NCI-H1105 (cell line): ENCODE results near the gene SRSF9.
A peak's percentile ranks its signal among the peaks of the same experiment; 100 is the strongest.
"Not testable (repeated sequence)": the region's sequence is repeated elsewhere in the genome, so short reads cannot be mapped to it uniquely, and the experiment has no call there.

ENCODE experiments used
- DNase-seq: peaks from one replicate; lab custom pipeline; 2025; lab: John Stamatoyannopoulos, UW

The SRSF9 gene

GRCh38 chr12:120481022-120481767 lies 11.6 kb upstream of the SRSF9 start:
- DNase-seq = no peak

DNA sequence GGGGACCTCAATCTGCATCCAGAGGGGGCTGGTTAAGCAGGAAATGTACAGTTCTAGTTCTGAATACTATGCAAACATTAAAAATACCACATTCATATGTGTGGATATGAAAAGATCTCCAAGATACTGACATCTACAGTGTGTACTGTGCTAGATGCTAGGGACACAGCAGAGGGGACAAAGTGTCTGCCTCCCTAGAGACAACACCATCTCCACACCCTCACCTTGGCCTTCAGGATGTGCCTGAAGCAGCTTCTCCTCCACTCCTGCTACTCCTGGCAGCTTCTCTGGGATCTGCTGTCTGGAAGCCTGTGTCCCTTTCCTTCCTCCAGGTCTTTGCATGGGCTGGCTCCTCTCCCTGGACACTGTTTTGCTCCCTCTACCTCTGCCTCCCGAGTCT lies 10.7 kb upstream of the SRSF9 start:
- DNase-seq = no peak

DNA sequence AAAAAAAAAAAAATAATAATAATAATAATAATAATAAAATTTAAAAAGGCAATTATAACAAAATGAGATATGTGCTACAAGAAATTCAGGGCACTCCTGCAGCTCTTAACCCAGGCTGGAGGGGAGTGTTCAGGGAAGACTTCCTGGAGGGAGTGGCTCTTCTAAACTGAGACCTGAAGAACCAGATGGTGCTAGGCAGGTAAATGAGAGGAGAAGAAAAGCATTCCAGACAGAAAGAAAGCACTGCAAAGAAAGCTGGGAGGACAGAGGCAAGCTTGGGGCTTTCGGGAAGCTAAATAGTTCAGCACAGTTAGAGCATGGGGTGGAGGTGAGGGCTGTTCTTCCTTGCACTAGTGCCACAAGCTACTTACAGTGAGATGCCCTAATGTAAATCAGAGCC lies 9.9 kb upstream of the SRSF9 start:
- DNase-seq = no peak

GRCh38 chr12:120475643-120476042 lies 6.1 kb upstream of the SRSF9 start:
- DNase-seq = no peak

DNA sequence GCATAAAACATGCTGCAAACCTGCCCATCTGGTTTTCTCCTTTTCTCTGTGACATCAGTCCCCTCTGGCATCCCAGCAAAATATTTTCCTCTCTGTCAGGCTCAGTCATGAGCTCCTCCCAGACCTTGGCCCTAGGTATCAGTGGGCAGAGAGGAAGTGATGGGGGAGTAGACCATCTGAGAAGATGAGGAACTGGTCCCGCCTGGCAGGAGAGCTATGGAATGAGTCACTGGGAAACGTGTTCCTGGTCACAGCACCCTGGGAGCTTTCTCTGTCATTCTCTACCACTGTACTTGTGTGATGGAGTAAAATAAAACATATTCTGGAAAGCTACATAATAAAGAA lies 5.0 kb upstream of the SRSF9 start:
- DNase-seq = no peak

- no peak for DNase-seq
Observed at GRCh38 chr12:120473807-120474615, 4.5 kb upstream of the SRSF9 start.

DNA sequence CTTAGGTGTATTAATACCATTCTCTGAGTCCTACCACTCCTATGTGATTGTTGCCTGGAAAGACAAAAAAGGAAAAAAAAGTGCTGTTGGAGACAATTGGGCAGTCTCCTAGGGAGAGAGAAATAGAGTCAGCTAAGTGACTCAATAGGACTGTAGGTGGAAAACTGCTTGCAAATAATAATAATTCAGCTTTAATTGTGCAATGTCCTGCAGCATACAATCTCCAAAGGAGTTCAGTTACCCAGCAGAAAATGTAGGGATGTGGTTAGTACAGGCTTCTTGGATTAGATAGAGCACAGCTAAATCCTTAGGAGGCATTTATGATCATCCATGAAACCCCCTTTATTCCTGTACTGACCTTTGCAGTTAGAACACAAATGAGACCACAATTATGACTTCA lies 3.0 kb upstream of the SRSF9 start:
- no peak for DNase-seq

GRCh38 chr12:120470150-120470784 lies 719 bp upstream of the SRSF9 start:
- DNase-seq = no peak

- DNase-seq = peak; percentile 57
Observed at GRCh38 chr12:120468821-120469449, 613 bp downstream of the SRSF9 start.

DNA sequence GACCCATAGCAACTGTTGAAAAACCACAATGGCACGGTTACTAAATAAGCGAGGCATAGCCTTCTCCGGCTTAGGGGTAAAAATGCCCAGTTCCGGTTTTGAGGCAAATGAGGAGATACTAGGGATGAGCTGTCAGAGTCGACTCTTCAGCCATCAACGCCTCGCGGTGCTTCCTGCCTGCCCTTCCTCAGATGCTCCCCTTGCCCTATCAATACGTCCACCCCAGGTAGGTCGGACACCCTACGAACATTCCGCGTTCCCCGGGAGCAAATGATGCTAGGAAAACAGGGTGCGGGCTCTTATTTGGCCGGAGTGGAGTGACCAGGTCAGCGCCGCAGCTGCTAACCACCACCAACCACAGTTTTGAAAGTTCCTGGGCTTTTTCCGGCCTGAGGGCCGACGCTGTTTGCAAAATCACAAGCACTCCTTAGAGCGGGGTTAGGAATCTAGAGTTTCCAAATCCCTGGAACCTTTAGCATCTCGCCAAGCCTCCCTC lies 1.2 kb downstream of the SRSF9 start:
- no peak for DNase-seq

DNA sequence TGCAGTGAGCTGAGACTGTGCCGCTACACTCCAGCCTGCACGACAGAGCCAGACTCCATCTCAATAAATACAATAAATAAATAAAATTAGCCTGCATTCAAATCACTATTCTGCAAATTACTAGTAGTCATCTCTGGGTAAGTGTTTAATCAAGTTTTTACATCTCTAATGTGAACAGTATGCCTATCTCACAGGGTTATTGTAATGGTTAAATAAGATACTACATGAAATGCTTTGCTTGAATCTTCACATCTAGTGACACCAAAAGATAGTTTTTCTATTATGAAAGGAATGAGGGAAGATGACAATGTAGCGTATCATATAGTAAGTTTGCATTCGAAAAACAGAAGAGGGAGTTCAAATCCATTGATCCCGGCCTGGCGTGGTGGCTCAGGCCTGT lies 2.1 kb downstream of the SRSF9 start:
- no peak for DNase-seq

DNA sequence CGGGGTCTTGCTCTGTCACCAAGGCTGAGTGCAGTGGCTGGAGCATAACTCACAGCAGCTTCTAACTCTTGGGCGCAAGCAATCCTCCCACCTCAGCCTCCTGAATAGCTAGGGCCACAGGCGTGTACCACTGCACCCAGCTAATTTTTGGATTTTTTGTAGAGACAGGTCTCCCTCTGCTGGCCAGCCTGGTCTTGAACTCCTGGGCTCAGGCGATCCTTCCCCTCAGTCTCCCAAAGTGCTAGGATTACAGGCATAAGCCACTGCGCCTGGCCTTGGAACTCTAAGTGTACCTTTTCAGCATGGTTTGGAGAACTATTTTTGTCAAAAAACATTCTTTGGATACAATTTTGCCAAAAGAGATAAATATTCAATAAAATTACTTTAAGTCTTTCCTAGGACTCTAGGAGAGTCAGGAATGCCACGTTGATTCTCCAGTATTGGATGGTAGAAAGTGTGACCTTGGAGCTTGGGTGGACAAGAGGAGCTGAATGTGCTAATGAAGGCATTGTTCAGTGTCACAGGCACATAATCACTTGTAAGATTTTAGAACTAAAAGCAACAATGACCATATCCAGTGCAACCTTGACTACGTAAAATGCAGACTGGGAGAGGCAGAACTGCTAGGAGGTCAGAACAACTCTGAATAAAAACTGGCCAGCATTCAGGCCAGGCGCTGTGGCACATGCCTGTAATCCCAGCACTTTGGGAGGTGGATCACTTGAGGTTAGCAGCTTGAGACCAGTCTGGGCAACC lies 2.8 kb downstream of the SRSF9 start:
- DNase-seq = peak; percentile 21

DNA sequence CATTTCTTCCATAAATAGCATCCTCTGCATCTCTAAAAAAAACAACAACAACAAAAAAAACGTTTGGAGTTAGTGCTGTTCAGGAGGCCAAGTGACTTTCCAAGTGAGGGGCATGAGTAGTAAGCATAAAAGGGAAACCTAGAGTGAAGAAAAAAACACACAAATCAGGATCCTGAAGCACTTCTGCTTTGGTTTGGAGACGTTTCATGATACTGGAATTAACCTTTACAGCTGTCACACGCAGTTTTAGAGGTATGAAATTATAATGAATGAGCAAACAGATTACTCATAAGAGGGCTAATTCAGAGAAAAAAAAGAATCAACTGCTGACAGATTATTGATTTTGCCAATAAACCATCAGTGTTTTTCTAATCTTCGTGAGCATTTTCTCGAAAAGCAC lies 3.8 kb downstream of the SRSF9 start:
- no peak for DNase-seq

DNA sequence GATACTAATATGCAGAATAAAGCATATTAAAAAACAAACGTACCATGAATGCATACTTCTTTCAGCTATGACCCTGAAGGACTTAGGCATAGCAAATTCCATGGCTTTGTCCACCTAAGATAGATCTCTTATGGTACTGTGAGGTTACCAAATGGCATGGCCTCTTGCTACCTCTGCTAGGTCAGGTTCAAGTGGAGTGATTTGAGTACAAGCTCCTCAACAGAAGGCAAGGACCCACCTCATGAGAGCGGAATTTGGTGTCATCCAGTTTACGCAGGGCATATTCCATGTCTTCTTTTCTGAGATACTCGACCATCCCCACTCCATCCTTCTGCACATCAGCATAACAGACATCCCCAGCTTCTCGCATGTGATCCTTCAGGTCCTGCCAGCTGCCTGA lies 5.8 kb downstream of the SRSF9 start:
- no peak for DNase-seq

- DNase-seq = no peak
Observed at GRCh38 chr12:120462099-120462640, 7.4 kb downstream of the SRSF9 start.

DNA sequence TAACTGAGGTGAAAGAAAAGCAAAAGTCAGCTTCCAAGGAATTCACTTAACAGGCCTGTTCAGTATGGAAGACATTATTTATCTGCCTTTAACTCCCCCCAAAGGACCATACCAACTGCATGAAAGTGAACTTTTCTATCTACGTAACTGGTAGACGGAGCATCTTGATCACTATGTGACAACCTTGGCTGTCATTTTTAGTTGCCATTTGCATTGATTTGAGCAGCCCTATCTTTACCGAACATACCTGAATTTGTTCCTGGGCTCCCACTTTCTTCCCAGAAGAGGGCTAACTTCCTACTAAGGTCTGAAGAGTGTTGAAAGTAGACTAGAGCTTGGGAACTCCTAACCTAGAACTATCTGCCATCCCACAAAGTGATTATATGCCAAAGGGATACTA lies 9.4 kb downstream of the SRSF9 start:
- no peak for DNase-seq

GRCh38 chr12:120457133-120457532 lies 12.4 kb downstream of the SRSF9 start:
- no peak for DNase-seq

- DNase-seq = no peak
Observed at GRCh38 chr12:120455302-120455701, 14.2 kb downstream of the SRSF9 start.

- DNase-seq = no peak
Observed at GRCh38 chr12:120453977-120454376, 15.6 kb downstream of the SRSF9 start.

- DNase-seq = no peak
Observed at GRCh38 chr12:120453060-120453750, 16.3 kb downstream of the SRSF9 start.

GRCh38 chr12:120452524-120452923 lies 17.0 kb downstream of the SRSF9 start:
- not testable (repeated sequence) for DNase-seq
